Activated CD8-positive, alpha-beta memory T cell treated with anti-CD3 and anti-CD28 coated beads for 36 hours (primary cell): Measurements from ENCODE around the gene KRTCAP3. TPM values are rescaled to one million over a fixed set of nuclear protein-coding genes. Genes with fewer than 3 reads are reported as not detected.

Experiments
- CTCF ChIA-PET: fragments of 350-600 bp; sonication (Branson Sonifier 250); formaldehyde crosslinking; loops from one replicate; lab custom pipeline; 2021; ENCODE audit warnings: antibody characterized with exemption; lab: Charles Lee
- POLR2A ChIA-PET: fragments of 350-600 bp; sonication (Branson Sonifier 250); formaldehyde crosslinking; loops from one replicate; lab custom pipeline; 2021; ENCODE audit warnings: antibody characterized with exemption; lab: Charles Lee
- total RNA-seq, 2 experiments: library from RNA; stranded (reverse); gene quantifications; one replicate each; pipeline ENCODE4 v1.2.3, GENCODE V29; 2021

The KRTCAP3 gene
- total RNA-seq, 2 experiments from 2014 or later: 3.9 to 4.6 TPM

DNA sequence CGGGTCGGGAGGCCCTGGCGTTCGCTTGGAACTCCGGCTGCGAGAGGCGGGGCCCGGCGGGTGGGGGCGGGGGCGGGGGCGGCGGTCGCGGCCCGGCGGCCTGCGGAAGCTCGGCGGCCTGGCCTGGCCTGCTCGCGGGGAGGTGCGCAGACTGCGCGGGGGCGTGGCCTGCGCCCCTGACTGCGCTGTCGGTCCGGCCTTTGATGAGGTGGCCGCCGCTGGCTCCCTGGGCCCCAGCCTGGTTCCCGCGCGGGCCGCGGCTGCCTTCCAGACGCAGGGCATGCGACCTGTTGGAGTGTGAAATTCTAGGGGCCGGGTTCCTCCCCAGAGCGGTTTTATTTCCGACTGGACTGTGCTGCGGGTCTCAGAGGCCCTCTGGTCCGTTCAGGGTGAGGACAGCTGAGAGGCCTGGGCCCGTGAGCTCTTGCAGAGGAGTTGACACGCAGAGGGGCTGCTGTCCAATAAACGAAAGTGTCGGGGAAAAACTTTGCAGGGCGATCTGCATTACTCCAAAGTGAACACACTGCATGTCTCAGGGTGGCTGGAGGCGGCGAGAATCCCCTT lies 13.1 kb upstream of the KRTCAP3 start:
- POLR2A ChIA-PET: interaction anchor here (0.6 to 2.8 kb wide), 4 partner anchors 19 to 58 kb away, joined by 3 to 27 read pairs (median 4); partner anchors contain the start of gene PPM1G
- CTCF ChIA-PET: interaction anchor here (0.6 to 3.5 kb wide), 4 partner anchors 11 to 1014 kb away, joined by 3 to 16 read pairs (median 7); partner anchors contain the start of genes EIF2B4, PPM1G and SNX17

- CTCF ChIA-PET: interaction anchor here (1.0 to 3.5 kb wide), 7 partner anchors 22 to 252 kb away, joined by 3 to 16 read pairs (median 3); partner anchors contain the start of genes PPM1G, SLC4A1AP and SUPT7L
- POLR2A ChIA-PET: interaction anchor here (0.8 to 2.2 kb wide), 4 partner anchors 22 to 237 kb away, joined by 3 to 6 read pairs (median 4); partner anchors contain the start of genes CCDC121, GPN1, PPM1G and ZNF513
These were observed 10.8 kb upstream of the KRTCAP3 start for GRCh38 chr2:27431395-27431794.

DNA sequence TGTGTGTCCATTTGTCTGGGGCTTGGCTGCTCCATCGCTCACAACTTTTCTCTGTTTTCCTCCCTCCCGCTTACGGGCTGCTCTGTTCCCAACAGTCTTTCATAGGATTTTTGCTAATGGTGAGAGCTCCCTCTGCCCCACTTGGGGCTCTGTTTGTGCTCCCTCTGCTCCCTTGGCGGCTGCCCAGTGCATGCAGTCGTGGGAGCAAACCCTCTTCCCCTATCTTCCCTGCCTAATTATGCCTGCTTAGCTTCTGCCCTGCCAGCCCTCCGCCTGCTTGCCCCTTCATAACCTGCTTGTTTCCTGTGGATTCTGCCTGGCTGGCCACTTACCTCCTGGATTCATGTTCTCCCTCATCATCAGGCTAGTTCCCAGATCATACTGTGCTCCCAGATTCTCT lies 6.6 kb upstream of the KRTCAP3 start:
- CTCF ChIA-PET: no interaction called here

DNA sequence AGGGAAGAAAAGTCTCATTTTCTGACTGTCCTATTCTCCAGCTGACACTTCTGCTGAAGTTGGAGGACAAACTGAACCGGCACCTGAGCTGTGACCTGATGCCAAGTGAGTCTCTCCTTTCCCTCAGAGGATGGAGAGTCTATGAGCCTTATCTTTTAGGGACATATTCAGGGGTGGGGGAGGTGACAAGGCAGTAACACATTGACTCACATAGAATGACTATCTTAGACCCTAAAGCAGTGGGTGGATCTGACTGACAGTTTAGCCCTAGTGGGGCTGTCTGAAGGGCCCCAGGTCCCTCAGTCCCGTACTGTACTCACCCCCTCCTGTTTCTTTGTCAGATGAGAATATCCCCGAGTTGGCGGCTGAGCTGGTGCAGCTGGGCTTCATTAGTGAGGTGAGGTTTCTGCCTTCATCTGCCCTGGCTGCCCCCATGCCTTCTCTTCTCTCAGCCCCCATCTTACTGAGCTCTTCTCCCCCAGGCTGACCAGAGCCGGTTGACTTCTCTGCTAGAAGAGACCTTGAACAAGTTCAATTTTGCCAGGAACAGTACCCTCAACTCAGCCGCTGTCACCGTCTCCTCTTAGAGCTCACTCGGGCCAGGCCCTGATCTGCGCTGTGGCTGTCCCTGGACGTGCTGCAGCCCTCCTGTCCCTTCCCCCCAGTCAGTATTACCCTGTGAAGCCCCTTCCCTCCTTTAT lies 805 bp upstream of the KRTCAP3 start:
- ChIA-PET CTCF (interaction anchor here (0.9 to 1.0 kb wide), 2 partner anchors 69 to 241 kb away, joined by 3 read pairs; no protein-coding TSS in a partner anchor), POLR2A (no interaction called here)

More for the DNA sequence above, 6.6 kb upstream of the KRTCAP3 start:
- POLR2A ChIA-PET: no interaction called here

DNA sequence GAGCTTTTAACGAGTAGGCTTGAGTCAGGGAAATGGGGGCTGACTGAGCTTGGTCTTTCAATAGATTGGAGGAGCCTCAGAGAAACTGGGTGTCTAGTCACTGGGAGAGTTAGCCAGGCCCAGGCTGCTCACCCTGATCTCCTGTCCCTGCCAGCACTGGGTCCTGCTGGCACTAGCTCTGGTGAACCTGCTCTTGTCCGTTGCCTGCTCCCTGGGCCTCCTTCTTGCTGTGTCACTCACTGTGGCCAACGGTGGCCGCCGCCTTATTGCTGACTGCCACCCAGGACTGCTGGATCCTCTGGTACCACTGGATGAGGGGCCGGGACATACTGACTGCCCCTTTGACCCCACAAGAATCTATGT lies 720 bp downstream of the KRTCAP3 start:
- POLR2A ChIA-PET: no interaction called here
- CTCF ChIA-PET: no interaction called here

- CTCF ChIA-PET: no interaction called here
- POLR2A ChIA-PET: no interaction called here
These were observed 3.0 kb downstream of the KRTCAP3 start for GRCh38 chr2:27445155-27445554.

DNA sequence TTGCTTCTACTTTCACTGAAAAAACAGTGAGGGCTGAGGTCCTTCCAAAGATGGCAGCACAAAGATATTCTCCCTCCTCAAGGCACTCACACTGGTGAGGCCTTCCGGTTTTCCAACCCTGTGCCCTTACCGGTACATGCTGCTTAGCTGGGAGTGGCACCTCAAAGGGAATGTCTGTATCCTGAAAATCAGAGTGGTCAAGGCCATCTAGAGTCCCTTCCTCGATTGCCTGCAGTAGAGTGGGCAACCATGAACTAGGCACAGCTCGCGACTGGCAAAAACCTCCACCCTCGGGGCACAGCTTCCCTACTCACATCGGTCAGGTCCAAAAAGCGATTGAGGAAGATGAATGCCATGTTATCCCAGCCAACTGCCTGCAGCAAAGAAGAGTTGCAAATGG lies 3.4 kb downstream of the KRTCAP3 start:
- ChIA-PET POLR2A (no interaction called here), CTCF (interaction anchor here (0.6 kb wide), 1 partner anchor 1683 kb away, joined by 3 read pairs; no protein-coding TSS in a partner anchor)

DNA sequence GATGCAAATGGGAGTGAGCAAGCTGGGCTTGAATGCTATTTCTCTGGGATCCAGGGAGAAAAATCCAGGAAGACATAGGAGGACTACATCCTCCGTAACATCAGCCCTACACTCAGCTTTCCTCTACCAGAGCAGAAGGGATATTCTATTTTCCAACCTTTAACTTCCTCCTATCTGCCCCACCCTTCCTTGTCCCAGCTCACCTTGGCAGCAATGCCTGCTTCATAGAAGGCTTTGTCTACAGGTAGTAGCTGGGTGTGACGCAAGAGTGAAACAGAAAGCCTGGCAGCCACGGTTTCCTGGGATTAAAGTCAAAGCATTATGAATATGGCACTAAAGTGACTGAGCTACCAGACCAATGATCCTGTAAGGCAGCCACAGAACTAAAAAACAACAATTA lies 3.9 kb downstream of the KRTCAP3 start:
- CTCF ChIA-PET: interaction anchor here (0.6 kb wide), 1 partner anchor 1683 kb away, joined by 3 read pairs; no protein-coding TSS in a partner anchor

DNA sequence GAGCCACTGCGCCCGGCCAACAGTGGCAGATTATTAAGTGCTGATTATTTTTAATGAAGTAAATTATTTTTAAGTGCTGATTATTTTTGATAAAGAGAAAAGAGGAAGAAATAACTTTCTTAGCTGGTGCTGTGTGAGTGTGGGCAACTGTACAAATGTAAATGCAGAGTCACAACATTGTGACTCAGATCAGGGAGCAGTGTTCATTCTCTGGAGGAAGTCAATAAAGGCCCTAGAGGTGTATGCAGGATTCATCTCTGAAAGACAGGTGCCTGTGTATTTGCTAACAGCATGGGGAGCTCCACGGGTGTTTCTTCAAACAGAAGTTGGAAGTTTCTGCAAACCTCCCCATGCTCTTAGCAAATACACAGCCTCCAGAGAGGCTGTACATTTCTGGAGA lies 6.2 kb downstream of the KRTCAP3 start:
- ChIA-PET POLR2A (no interaction called here), CTCF (no interaction called here)

More for the DNA sequence above, 3.9 kb downstream of the KRTCAP3 start:
- POLR2A ChIA-PET: no interaction called here

DNA sequence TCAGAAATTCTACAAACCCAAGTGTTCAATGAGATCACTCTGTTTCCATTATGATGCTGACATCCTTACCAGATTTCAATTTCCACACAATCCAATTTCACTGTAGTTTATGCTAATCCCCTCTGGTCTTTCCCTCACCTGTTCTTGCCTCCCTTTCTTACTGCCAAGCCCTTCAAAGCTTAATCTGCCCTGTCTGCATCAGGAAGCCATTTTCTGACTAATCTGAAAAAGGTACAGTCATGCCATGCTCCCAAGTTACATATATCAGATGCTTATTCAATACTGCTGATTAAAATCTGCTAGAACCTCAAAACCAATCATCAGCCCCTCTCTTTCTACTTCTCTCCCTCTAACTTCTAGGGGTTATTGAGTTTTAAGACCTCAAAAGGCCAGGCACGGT lies 8.9 kb downstream of the KRTCAP3 start:
- ChIA-PET POLR2A (no interaction called here), CTCF (no interaction called here)

DNA sequence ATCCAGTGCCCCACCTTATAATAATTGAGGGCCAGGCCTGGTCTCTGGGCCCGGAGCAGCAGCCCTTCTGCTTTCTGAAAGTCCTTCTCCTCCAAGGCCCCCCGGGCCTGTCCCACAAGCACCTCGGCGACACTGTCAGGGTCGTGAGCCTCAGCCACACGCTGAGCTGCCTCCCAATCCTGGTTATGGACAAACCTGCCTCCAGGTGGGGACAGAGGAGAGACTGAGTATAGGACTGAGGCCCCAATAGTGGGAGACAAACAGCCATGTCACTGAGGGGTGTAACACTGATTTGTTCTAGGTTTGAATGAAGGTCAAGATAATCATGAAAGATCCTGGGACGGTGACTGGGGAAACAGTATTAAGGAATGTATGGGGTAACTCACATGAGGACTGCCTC lies 11.8 kb downstream of the KRTCAP3 start:
- CTCF ChIA-PET: no interaction called here
- POLR2A ChIA-PET: no interaction called here

GRCh38 chr2:27461118-27461517 lies 18.9 kb downstream of the KRTCAP3 start:
- CTCF ChIA-PET: no interaction called here
- POLR2A ChIA-PET: no interaction called here

GRCh38 chr2:27464443-27464842 lies 22.3 kb downstream of the KRTCAP3 start:
- POLR2A ChIA-PET: no interaction called here
- CTCF ChIA-PET: no interaction called here

GRCh38 chr2:27471961-27472360 lies 29.8 kb downstream of the KRTCAP3 start:
- CTCF ChIA-PET: no interaction called here
- POLR2A ChIA-PET: no interaction called here

DNA sequence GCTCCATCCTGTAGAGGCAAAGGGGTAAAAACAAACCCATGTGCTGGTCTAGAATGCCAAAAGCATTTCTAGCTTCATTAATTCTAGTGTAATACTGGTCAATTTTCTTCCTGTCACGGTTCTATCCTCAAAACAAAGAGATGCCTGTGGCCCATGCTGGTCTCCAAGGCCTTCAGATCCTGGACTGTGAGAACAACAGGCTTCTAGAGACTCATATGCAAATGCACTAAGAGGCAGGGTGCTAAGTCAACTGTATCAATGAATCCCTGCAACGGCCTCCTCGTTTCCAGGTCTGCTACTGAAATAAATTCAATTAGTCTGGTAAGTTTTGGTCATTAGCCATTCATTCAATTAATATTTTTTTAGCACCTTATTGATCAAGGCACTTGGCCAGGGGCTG lies 43.3 kb downstream of the KRTCAP3 start:
- ChIA-PET POLR2A (no interaction called here), CTCF (no interaction called here)

GRCh38 chr2:27489118-27489497 lies 46.9 kb downstream of the KRTCAP3 start:
- POLR2A ChIA-PET: no interaction called here
- CTCF ChIA-PET: no interaction called here

GRCh38 chr2:27489498-27490397 lies 47.6 kb downstream of the KRTCAP3 start, which contains the start of gene IFT172:
IFT172 (minus strand) TSS chr2:27489743; CDS start chr2:27489653, 90 bp downstream.
- CTCF ChIA-PET: no interaction called here
- POLR2A ChIA-PET: no interaction called here

DNA sequence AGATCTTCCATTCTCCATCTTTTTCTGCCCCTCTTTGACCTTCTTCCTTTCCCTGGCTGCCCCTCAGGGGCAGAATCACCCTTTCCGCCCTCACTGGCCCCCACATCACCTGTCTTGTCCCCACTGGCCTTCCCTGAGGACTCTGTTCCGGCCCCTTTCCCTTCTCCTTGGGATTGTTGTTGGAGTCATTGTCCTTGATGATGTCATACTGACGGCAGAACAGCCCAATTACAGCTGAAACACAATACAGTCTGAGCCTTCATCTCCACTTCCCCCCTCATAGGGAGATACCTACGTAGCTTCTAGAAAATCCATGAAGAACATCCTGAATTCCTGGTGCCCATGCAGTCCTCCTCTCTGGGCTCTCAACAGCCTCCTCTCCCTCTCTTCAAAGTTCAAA lies 50.4 kb downstream of the KRTCAP3 start:
- POLR2A ChIA-PET: no interaction called here
- CTCF ChIA-PET: no interaction called here

- CTCF ChIA-PET: no interaction called here
- POLR2A ChIA-PET: no interaction called here
These were observed 51.7 kb downstream of the KRTCAP3 start for GRCh38 chr2:27493948-27494283.
